H1 (cell line): ENCODE measurements around the gene NBEA. TPM values are rescaled to one million over a fixed set of nuclear protein-coding genes. Genes with fewer than 3 reads are reported as not detected.

Experiments
- CTCF ChIA-PET: fragments of 300-600 bp; sonication (Branson Sonifier 250); formaldehyde crosslinking; loops from one replicate; lab custom pipeline; 2021; ENCODE audit not compliant: partially characterized antibody; lab: Charles Lee
- POLR2A ChIA-PET: fragments of 300-600 bp; sonication (Branson Sonifier 250); formaldehyde crosslinking; loops from one replicate; lab custom pipeline; 2021; ENCODE audit warnings: inconsistent platforms; ENCODE audit not compliant: partially characterized antibody; lab: Charles Lee
- DNase-seq, 2 experiments: peaks; one replicate each; pipeline versions ENCODE4 v3.0.0 to v3.0.0-alpha.2; 2010 to 2022; ENCODE audit warnings: low spot score in 2 of 2, low read depth in 1 of 2, mixed read lengths in 1 of 2
- FAIRE-seq: peaks from 2 replicates; lab custom pipeline; 2011; peaks lifted over from hg19 to GRCh38; lab: Jason Lieb, UNC
- H2AFZ ChIP-seq: 2 replicates; pipeline ENCODE4 v1.8.1; 2012; ENCODE audit warnings: low read length, inconsistent platforms
- H2AK5ac ChIP-seq: 2 replicates; pipeline ENCODE4 v1.6.1; 2013; ENCODE audit warnings: low read depth, low read length
- H2BK120ac ChIP-seq: replicated peaks from 2 replicates; pipeline ENCODE3; 2013; ENCODE audit warnings: low read depth, low read length, inconsistent platforms
- H2BK12ac ChIP-seq: 2 replicates; pipeline ENCODE4 v1.6.1; 2013; ENCODE audit warnings: low read depth, low read length
- H2BK15ac ChIP-seq: 2 replicates; pipeline ENCODE4 v1.6.1; 2013; ENCODE audit warnings: low read length
- H2BK20ac ChIP-seq: 2 replicates; pipeline ENCODE4 v1.6.1; 2013; ENCODE audit warnings: low read length
- H2BK5ac ChIP-seq: 2 replicates; pipeline ENCODE4 v1.6.1; 2013; ENCODE audit warnings: low read depth, low read length
- H3K14ac ChIP-seq: 2 replicates; pipeline ENCODE4 v1.6.1; 2013; ENCODE audit warnings: inconsistent platforms; ENCODE audit not compliant: insufficient read length
- H3K18ac ChIP-seq: 2 replicates; pipeline ENCODE4 v1.6.1; 2013; ENCODE audit warnings: low read length; ENCODE audit errors: extremely low read depth
- H3K23ac ChIP-seq: 2 replicates; pipeline ENCODE4 v1.6.1; 2013; ENCODE audit warnings: inconsistent platforms; ENCODE audit not compliant: insufficient read length
- H3K23me2 ChIP-seq: 2 replicates; pipeline ENCODE4 v1.6.1; 2013; ENCODE audit warnings: low read depth, low read length
- H3K27ac ChIP-seq: 2 replicates; pipeline ENCODE4 v1.6.1; 2011; ENCODE audit warnings: low read depth, low read length, inconsistent platforms
- H3K27me3 ChIP-seq, 4 experiments: replicated peaks in 1 of 4; 1 replicate in 1 of 4; 2 replicates in 3 of 4; pipeline versions ENCODE4 v1.6.1 to v1.8.1; 2011 to 2013; ENCODE audit warnings: low read length in 3 of 4, mild to moderate bottlenecking in 3 of 4, inconsistent platforms in 2 of 4, mixed read lengths in 2 of 4, moderate library complexity in 1 of 4; ENCODE audit not compliant: control insufficient read depth in 3 of 4, insufficient read depth in 3 of 4; ENCODE audit errors: extremely low read depth in 1 of 4
- H3K36me3 ChIP-seq, 4 experiments: 2 replicates each; pipeline versions ENCODE4 v1.6.1 to v1.8.1; 2011 to 2013; ENCODE audit warnings: mild to moderate bottlenecking in 4 of 4, low read length in 3 of 4, moderate library complexity in 2 of 4, control low read depth in 1 of 4, inconsistent platforms in 1 of 4; ENCODE audit not compliant: insufficient read depth in 4 of 4, control insufficient read depth in 2 of 4
- H3K4ac ChIP-seq: replicated peaks from 2 replicates; pipeline ENCODE3; 2013; ENCODE audit warnings: low read length, low read depth, mixed read lengths, inconsistent platforms; ENCODE audit not compliant: insufficient read length
- H3K4me1 ChIP-seq, 4 experiments: replicated peaks in 1 of 4; 1 replicate in 1 of 4; 2 replicates in 3 of 4; pipeline versions ENCODE4 v1.6.1 to v1.8.1; 2011 to 2013; ENCODE audit warnings: low read length in 3 of 4, inconsistent platforms in 2 of 4, mixed read lengths in 1 of 4; ENCODE audit not compliant: insufficient read depth in 4 of 4, control insufficient read depth in 3 of 4
- H3K4me2 ChIP-seq, 2 experiments: 2 replicates each; pipeline versions ENCODE4 v1.6.1 to v1.8.1; 2011 to 2013; ENCODE audit warnings: low read depth in 2 of 2, low read length in 2 of 2, control low read depth in 1 of 2, inconsistent platforms in 1 of 2, mild to moderate bottlenecking in 1 of 2; ENCODE audit not compliant: insufficient read depth in 1 of 2
- H3K4me3 ChIP-seq, 4 experiments: fragments of 200-600, 300-600 bp in 1 of 4; sonication (generic), shearing (Covaris generic), sonication (Bioruptor Twin) in 1 of 4; 2 replicates each; pipeline versions ENCODE4 v1.5.1 to v1.8.1; 2011 to 2016; ENCODE audit warnings: low read length in 4 of 4, low read depth in 3 of 4, control low read depth in 2 of 4, inconsistent platforms in 2 of 4, mild to moderate bottlenecking in 2 of 4, mixed read lengths in 1 of 4, moderate library complexity in 1 of 4; ENCODE audit not compliant: insufficient read depth in 2 of 4; ENCODE audit errors: extremely low read depth in 1 of 4
- H3K56ac ChIP-seq: replicated peaks from 2 replicates; pipeline ENCODE3; 2013; ENCODE audit warnings: low read depth, mild to moderate bottlenecking, mixed read lengths, low read length, inconsistent platforms; ENCODE audit not compliant: insufficient read length
- H3K79me1 ChIP-seq: 2 replicates; pipeline ENCODE4 v1.6.1; 2013; ENCODE audit warnings: low read depth, low read length, control low read depth
- H3K79me2 ChIP-seq, 2 experiments: 2 replicates each; pipeline versions ENCODE4 v1.6.1 to v1.8.1; 2012 to 2013; ENCODE audit warnings: low read length in 2 of 2, mild to moderate bottlenecking in 2 of 2, inconsistent platforms in 1 of 2; ENCODE audit not compliant: insufficient read depth in 2 of 2, control insufficient read depth in 1 of 2
- H3K9ac ChIP-seq, 4 experiments: replicated peaks in 1 of 4; 1 replicate in 1 of 4; 2 replicates in 3 of 4; pipeline versions ENCODE4 v1.6.1 to v1.8.1; 2011 to 2013; ENCODE audit warnings: low read depth in 3 of 4, low read length in 3 of 4, control low read depth in 2 of 4, mild to moderate bottlenecking in 2 of 4, moderate library complexity in 2 of 4, inconsistent platforms in 1 of 4; ENCODE audit errors: extremely low read depth in 1 of 4
- H3K9me3 ChIP-seq, 2 experiments: 2 replicates each; pipeline versions ENCODE4 v1.6.1 to v1.8.1; 2012 to 2013; ENCODE audit warnings: mild to moderate bottlenecking in 2 of 2, moderate library complexity in 2 of 2, control low read depth in 1 of 2, inconsistent platforms in 1 of 2, low read depth in 1 of 2, low read length in 1 of 2, mixed read lengths in 1 of 2; ENCODE audit not compliant: insufficient read depth in 2 of 2
- H4K20me1 ChIP-seq, 2 experiments: replicated peaks in 1 of 2; 2 replicates each; pipeline versions ENCODE3 to v1.8.1; 2011 to 2013; ENCODE audit warnings: inconsistent platforms in 2 of 2, low read length in 2 of 2, mild to moderate bottlenecking in 1 of 2; ENCODE audit not compliant: insufficient read depth in 2 of 2, control insufficient read depth in 1 of 2
- H4K5ac ChIP-seq: 2 replicates; pipeline ENCODE4 v1.6.1; 2013; ENCODE audit warnings: low read length, low read depth, mixed read lengths, inconsistent platforms; ENCODE audit not compliant: insufficient read length
- H4K8ac ChIP-seq: 2 replicates; pipeline ENCODE4 v1.8.0; 2013; ENCODE audit warnings: mild to moderate bottlenecking, moderate library complexity, low read length, inconsistent platforms; ENCODE audit not compliant: insufficient read depth; ENCODE audit errors: extremely low read depth
- H4K91ac ChIP-seq: replicated peaks from 2 replicates; pipeline ENCODE3; 2013; ENCODE audit warnings: low read length, mixed read lengths, inconsistent platforms; ENCODE audit not compliant: insufficient read length
- JUN ChIP-seq: IDR thresholded peaks from 2 replicates; pipeline ENCODE4 v1.6.1; 2011; ENCODE audit warnings: low read depth, mild to moderate bottlenecking, improper control_type of control experiment, low read length
- RXRA ChIP-seq: IDR thresholded peaks from 2 replicates; pipeline ENCODE4 v1.6.1; 2011; ENCODE audit warnings: low read depth, mild to moderate bottlenecking, low read length, moderate library complexity; ENCODE audit not compliant: insufficient read depth
- SP2 ChIP-seq: IDR thresholded peaks from 2 replicates; pipeline ENCODE4 v1.6.1; 2012; ENCODE audit warnings: mild to moderate bottlenecking, low read length, inconsistent platforms
- TEAD4 ChIP-seq: IDR thresholded peaks from 2 replicates; pipeline ENCODE4 v1.6.1; 2012; ENCODE audit warnings: low read depth, low read length, inconsistent platforms, mixed read lengths
- polyA plus RNA-seq, 7 experiments: library from polyadenylated mRNA; depleted of rRNA in 3 of 7; stranded (reverse) in 5 of 7; unstranded in 2 of 7; fragments of >200 nt in 5 of 7; fragments of 200-250 nt in 2 of 7; gene quantifications; 1 replicate in 5 of 7; 2 replicates in 1 of 7; 4 replicates in 1 of 7; pipeline versions ENCODE4 v1.2.1 to v1.2.3, GENCODE V29; 2011 to 2013; ENCODE audit warnings: missing spikeins in 2 of 7, mixed read lengths in 2 of 7
- total RNA-seq: library from RNA; stranded (reverse); fragmentation: NEBNext Ultra II Directional; extraction: Animal tissue kit (Norgen Biotek cat#: 25700); gene quantifications from 2 replicates; pipeline ENCODE4 v1.2.1, GENCODE V29; 2021
- TF ChIP-seq, protein P1 (sequence below): IDR thresholded peaks from 2 replicates; pipeline ENCODE4 v1.6.1; 2011; ENCODE audit warnings: low read length, improper control_type of control experiment

NBEA gene
- total and polyA plus RNA-seq, 2 of the 8 experiments (the other 6 are each of a cell fraction or from before 2014, with no cell fraction given) = 14.2 to 21.5 TPM

GRCh38 chr13:35165205-35165604 lies 223.1 kb downstream of the NBEA start:
- peak; percentile 28 for FAIRE-seq
- Histone ChIP-seq H4K5ac (no peak overlapping the region), H2BK120ac (no peak overlapping the region), H3K4ac (no peak overlapping the region), H3K27ac (no peak overlapping the region), H3K23ac (no peak overlapping the region), H3K18ac (no peak overlapping the region), H3K4me3 (no peak overlapping the region), H3K4me1 (peaks cover 0 to 2% (median 0%) of the 10 kb centered on the region in 4 experiments; a peak in 1 of 7 replicates), H4K20me1 (no peaks in the 10 kb centered on the region), H4K8ac (no peak overlapping the region), H3K9me3 (no peaks in the 10 kb centered on the region), H3K27me3 (no peaks in the 10 kb centered on the region), H2BK20ac (no peak overlapping the region), H2AK5ac (no peak overlapping the region), H3K4me2 (no peak overlapping the region), H3K36me3 (no peaks in the 10 kb centered on the region), H2AFZ (no peak overlapping the region), H3K14ac (no peak overlapping the region), H3K56ac (no peak overlapping the region), H3K79me1 (no peaks in the 10 kb centered on the region), H3K79me2 (no peaks in the 10 kb centered on the region), H2BK5ac (no peak overlapping the region), H2BK12ac (no peak overlapping the region), H4K91ac (no peak overlapping the region), H2BK15ac (no peak overlapping the region), H3K23me2 (no peaks in the 10 kb centered on the region), H3K9ac (no peak overlapping the region)
- POLR2A ChIA-PET = no interaction called here
- CTCF ChIA-PET = interaction anchor here (0.6 to 1.4 kb wide), 12 partner anchors 8 to 1290 kb away, joined by 3 to 4 read pairs (median 3); no protein-coding TSS in a partner anchor
- DNase-seq = peak in 1 of 2 experiments; percentile 9
- TF ChIP-seq TEAD4 (0 out of 2 replicates have a peak, but pooled peaks have one; percentile 5), RXRA (no peak), JUN (no peak), SP2 (no peak)
- TF ChIP-seq, protein P1, sequence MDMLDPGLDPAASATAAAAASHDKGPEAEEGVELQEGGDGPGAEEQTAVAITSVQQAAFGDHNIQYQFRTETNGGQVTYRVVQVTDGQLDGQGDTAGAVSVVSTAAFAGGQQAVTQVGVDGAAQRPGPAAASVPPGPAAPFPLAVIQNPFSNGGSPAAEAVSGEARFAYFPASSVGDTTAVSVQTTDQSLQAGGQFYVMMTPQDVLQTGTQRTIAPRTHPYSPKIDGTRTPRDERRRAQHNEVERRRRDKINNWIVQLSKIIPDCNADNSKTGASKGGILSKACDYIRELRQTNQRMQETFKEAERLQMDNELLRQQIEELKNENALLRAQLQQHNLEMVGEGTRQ = no peak
